ENCODE results near the gene STOM.

DNA sequence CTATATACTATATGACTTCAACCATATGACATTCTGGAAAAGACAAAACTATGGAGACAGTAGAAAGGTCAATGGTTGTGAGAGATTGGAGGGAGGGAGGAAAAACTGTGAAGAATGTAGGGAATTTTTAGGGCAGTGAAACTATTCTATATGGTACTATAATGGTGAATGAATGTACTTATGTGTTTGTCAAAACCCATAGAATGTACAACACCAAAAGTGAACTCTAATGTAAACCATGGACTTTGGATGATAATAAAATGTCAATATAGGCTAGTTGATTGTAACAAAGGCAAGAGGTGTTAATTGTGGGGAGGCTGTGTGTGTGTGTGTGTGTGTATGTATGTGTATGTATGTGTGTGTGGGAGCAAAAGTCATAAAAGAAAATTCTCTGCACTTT is 10.8 kb upstream of the STOM start:
- no peak for TF ChIP-seq ZNF610 (tag by site-specific recombination; IDR thresholded peaks at IDR 0.05; ENCODE audit: borderline replicate concordance)
- TF ChIP-seq, protein P1, sequence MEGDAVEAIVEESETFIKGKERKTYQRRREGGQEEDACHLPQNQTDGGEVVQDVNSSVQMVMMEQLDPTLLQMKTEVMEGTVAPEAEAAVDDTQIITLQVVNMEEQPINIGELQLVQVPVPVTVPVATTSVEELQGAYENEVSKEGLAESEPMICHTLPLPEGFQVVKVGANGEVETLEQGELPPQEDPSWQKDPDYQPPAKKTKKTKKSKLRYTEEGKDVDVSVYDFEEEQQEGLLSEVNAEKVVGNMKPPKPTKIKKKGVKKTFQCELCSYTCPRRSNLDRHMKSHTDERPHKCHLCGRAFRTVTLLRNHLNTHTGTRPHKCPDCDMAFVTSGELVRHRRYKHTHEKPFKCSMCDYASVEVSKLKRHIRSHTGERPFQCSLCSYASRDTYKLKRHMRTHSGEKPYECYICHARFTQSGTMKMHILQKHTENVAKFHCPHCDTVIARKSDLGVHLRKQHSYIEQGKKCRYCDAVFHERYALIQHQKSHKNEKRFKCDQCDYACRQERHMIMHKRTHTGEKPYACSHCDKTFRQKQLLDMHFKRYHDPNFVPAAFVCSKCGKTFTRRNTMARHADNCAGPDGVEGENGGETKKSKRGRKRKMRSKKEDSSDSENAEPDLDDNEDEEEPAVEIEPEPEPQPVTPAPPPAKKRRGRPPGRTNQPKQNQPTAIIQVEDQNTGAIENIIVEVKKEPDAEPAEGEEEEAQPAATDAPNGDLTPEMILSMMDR (tag by site-specific recombination; IDR thresholded peaks at IDR 0.05) = no peak
- TF ChIP-seq, protein P2, sequence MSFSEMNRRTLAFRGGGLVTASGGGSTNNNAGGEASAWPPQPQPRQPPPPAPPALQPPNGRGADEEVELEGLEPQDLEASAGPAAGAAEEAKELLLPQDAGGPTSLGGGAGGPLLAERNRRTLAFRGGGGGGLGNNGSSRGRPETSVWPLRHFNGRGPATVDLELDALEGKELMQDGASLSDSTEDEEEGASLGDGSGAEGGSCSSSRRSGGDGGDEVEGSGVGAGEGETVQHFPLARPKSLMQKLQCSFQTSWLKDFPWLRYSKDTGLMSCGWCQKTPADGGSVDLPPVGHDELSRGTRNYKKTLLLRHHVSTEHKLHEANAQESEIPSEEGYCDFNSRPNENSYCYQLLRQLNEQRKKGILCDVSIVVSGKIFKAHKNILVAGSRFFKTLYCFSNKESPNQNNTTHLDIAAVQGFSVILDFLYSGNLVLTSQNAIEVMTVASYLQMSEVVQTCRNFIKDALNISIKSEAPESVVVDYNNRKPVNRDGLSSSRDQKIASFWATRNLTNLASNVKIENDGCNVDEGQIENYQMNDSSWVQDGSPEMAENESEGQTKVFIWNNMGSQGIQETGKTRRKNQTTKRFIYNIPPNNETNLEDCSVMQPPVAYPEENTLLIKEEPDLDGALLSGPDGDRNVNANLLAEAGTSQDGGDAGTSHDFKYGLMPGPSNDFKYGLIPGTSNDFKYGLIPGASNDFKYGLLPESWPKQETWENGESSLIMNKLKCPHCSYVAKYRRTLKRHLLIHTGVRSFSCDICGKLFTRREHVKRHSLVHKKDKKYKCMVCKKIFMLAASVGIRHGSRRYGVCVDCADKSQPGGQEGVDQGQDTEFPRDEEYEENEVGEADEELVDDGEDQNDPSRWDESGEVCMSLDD (tag by site-specific recombination; IDR thresholded peaks at IDR 0.05) = no peak
- TF ChIP-seq YY1 (tag by site-specific recombination; IDR thresholded peaks at IDR 0.05) = no peak
- TF ChIP-seq, protein P3, sequence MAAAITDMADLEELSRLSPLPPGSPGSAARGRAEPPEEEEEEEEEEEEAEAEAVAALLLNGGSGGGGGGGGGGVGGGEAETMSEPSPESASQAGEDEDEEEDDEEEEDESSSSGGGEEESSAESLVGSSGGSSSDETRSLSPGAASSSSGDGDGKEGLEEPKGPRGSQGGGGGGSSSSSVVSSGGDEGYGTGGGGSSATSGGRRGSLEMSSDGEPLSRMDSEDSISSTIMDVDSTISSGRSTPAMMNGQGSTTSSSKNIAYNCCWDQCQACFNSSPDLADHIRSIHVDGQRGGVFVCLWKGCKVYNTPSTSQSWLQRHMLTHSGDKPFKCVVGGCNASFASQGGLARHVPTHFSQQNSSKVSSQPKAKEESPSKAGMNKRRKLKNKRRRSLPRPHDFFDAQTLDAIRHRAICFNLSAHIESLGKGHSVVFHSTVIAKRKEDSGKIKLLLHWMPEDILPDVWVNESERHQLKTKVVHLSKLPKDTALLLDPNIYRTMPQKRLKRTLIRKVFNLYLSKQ (tag by site-specific recombination; IDR thresholded peaks at IDR 0.05; ENCODE audit: borderline replicate concordance) = no peak
- no peak for TF ChIP-seq EGR2 (tag by site-specific recombination; IDR thresholded peaks at IDR 0.05; ENCODE audit: low read depth)
- TF ChIP-seq, protein P4, sequence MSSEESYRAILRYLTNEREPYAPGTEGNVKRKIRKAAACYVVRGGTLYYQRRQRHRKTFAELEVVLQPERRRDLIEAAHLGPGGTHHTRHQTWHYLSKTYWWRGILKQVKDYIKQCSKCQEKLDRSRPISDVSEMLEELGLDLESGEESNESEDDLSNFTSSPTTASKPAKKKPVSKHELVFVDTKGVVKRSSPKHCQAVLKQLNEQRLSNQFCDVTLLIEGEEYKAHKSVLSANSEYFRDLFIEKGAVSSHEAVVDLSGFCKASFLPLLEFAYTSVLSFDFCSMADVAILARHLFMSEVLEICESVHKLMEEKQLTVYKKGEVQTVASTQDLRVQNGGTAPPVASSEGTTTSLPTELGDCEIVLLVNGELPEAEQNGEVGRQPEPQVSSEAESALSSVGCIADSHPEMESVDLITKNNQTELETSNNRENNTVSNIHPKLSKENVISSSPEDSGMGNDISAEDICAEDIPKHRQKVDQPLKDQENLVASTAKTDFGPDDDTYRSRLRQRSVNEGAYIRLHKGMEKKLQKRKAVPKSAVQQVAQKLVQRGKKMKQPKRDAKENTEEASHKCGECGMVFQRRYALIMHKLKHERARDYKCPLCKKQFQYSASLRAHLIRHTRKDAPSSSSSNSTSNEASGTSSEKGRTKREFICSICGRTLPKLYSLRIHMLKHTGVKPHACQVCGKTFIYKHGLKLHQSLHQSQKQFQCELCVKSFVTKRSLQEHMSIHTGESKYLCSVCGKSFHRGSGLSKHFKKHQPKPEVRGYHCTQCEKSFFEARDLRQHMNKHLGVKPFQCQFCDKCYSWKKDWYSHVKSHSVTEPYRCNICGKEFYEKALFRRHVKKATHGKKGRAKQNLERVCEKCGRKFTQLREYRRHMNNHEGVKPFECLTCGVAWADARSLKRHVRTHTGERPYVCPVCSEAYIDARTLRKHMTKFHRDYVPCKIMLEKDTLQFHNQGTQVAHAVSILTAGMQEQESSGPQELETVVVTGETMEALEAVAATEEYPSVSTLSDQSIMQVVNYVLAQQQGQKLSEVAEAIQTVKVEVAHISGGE (tag by site-specific recombination; conservative IDR thresholded peaks at IDR 0.05; ENCODE audit: low read depth) = no peak
- TF ChIP-seq, protein P5, sequence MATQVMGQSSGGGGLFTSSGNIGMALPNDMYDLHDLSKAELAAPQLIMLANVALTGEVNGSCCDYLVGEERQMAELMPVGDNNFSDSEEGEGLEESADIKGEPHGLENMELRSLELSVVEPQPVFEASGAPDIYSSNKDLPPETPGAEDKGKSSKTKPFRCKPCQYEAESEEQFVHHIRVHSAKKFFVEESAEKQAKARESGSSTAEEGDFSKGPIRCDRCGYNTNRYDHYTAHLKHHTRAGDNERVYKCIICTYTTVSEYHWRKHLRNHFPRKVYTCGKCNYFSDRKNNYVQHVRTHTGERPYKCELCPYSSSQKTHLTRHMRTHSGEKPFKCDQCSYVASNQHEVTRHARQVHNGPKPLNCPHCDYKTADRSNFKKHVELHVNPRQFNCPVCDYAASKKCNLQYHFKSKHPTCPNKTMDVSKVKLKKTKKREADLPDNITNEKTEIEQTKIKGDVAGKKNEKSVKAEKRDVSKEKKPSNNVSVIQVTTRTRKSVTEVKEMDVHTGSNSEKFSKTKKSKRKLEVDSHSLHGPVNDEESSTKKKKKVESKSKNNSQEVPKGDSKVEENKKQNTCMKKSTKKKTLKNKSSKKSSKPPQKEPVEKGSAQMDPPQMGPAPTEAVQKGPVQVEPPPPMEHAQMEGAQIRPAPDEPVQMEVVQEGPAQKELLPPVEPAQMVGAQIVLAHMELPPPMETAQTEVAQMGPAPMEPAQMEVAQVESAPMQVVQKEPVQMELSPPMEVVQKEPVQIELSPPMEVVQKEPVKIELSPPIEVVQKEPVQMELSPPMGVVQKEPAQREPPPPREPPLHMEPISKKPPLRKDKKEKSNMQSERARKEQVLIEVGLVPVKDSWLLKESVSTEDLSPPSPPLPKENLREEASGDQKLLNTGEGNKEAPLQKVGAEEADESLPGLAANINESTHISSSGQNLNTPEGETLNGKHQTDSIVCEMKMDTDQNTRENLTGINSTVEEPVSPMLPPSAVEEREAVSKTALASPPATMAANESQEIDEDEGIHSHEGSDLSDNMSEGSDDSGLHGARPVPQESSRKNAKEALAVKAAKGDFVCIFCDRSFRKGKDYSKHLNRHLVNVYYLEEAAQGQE (tag by site-specific recombination; IDR thresholded peaks at IDR 0.05) = no peak
